ENCODE measurements around the gene ZNF398.
"Not testable (repeated sequence)": the region's sequence is repeated elsewhere in the genome, so short reads cannot be mapped to it uniquely, and the experiment has no call there.

Gene ZNF398

DNA sequence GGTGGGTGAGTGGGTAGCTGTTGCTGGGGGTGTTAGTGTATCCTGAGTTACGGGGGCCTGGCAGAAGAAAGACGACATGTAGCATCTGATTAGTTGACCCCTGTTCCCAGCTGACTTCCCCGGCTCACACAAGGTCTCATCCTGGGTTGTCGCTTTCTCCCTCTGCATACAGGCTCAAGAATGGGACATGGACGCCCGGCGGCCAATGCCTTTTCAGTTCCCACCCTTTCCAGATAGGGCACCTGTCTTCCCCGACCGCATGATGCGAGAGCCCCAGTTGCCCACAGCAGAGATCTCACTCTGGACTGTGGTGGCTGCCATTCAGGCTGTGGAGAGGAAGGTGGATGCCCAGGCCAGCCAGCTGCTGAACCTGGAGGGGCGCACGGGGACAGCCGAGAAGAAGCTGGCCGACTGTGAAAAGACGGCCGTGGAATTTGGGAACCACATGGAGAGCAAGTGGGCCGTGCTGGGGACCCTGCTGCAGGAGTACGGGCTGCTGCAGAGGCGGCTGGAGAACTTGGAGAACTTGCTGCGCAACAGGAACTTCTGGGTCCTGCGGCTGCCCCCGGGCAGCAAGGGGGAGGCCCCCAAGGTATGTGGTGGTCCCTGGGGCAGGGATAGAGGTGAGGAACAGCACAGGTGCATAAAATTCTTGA lies 51.0 kb downstream of the ZNF398 start:
- no peak for DNase-seq

DNA sequence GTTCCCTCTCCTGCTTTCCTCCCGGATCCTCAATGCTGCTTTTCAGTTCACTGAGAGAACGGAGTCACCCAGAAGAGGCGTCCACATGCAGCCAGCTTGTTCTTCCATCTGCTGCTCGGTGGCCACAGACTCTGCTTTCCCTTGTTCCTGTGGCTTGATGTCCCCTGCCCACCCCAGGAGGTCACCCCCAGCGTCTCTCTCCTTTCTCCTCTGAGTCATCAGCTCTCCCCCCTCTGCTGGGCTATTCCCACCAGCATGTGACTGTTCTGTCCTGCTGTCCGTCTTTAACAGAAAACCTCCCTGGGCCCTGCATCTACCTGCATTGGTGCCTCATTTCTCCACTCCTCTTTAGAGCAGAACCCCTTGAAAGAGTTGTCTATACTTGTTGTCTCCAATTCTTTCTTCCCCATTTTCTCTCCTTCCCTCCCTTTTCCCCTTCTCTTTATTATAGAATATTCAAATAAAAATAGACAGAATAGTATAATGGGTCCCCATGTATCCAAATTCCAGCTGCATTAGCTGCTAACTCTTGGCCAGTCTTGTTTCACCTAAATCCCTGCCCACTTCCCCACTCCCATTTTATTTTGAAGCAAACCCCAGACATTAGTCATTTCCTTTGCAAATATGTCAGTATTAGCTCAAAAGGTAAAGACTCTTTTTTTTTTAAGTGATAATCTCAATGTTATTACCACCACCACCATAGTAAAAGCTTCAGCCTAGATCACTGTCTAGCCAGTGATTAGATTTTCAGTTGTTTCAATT lies 52.2 kb downstream of the ZNF398 start:
- DNase-seq: no peak

DNA sequence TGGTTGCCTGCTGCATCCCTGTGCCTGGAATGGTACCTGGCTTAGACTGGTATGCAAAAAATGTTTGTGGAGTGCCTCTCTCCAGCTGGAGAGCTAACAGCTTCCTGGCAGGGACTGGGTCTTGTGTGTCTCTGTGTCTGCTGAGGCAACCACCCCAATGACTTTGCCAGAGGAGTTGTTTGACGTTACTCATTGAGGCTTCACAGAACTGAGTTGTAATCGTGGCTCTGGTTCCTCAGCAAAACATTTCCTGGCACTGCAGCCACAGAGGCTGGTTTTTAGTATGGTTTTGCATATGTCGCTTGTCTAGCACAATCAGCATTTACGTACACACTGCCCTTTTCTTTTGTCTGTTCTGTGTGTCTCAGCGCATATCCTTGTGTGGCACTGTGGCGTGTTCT lies 55.6 kb downstream of the ZNF398 start:
- no peak for DNase-seq

DNA sequence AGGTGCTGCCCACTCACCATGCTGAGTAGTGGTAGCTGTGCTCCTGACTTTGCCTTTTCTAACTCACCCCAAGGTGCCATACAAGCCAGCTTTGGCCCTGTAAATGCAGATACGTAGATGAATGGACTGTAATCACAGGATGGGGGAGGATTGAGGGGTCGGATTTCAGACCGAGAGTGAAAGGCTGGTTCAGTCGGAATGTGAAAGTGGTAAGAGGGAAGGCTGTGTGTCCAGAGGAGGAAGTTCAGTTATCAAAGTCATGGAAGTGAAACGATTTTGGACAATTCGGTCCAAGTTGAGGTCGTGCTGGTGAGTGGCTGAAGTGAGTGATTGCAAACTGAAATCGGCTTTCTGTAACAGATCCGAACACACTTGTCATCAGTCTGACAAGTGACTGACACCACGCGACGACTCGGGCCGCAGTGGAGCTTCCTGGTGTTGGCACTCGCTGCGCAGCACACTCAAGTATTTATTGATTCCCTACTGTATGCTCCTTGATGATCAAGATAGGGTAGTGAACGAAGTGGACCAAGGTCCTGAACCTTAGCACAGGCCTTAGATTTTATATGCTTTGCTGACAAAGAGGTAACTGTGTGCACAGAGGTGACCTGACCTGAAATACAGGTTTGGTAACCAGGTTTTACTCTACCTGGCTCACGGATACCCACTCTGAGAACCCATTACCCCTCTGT lies 58.6 kb downstream of the ZNF398 start:
- DNase-seq: no peak

DNA sequence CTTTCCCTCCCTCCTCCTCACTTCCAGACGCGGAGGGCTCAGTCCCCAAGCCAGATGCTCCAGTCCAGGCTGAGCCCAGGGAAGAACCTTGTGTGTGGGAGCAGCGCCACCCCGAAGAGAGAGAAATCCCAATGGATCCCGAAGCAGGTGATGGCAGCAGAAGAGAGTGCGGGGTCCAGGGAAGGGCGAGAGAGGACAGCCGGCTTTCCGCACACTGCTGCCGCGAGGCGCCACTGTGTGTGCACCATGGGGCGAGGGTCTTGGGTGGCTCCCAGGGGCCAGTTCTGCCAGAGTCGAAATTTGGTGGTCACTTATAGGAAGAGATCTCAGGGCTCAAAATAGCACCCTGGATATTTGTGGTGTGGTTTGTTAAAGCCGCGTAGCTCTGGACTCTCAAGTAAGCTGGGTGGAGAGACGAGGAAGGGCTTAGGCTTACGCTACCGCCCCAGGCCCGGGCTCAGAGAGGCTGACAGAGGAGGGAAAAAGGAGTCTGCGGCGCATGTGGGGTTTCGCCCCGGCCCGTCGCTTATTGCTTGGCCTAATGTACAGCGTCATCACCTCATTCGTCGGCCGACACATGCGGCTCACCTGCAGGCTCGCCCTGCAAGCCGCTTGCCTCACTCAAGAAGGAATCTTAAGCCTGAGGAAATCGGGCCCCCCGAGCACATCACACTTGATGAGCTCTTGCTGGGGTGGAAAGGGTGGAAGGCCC lies 60.2 kb downstream of the ZNF398 start:
- DNase-seq: no peak

DNA sequence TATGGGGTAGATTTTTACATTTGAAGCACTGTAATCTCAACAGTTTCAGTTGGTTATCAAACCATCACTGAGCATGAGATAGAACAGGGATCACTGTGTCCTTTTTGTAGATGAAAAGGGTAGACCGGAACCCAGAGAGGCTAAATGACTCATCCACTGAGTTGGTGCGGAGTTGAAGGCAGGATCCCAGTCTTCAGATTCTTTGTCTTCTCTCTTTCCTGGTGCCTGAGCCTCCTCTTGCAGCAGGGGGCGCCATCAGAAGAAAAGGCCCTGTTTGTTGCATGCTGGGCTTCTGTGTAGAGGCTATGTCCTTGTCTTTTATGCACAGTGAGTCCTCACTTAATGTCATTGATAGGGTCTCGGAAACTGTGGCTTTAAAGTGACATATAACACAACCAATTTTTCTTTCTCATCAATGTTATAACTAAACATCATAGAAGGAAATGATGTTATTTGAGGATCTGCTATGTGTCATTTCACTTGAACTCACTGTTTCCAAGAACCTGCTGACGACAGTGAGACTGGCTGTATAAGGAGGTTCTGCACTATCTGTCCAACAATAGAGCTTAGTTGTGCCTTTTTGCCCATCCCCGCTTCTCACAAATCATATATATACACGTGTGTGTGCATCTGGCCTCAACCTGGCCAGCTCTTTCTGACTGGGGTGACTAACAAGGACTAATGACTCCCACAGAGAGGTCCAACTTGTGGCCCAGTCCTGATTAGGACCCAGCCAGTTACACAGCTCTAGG lies 62.4 kb downstream of the ZNF398 start:
- peak; percentile 16 for DNase-seq

DNA sequence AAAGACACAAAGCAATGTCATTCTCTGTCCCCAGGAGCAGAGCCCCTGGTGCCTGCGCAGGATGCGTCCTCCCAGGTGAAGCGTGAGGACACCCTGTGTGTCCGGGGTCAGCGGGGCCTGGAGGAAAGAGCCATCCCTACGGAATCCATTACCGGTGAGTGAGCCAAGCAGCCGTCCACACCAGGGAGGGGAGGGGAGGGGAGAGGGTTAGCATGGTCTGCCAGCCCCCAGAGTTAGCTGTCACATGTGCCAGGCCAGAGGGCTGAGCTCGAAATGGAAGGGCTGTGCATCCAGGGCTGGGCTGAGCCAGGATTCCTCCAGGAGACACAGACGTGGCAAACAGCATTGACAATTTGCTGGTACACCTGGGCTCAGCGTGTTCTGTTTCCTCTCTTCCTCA lies 63.3 kb downstream of the ZNF398 start:
- no peak for DNase-seq

DNA sequence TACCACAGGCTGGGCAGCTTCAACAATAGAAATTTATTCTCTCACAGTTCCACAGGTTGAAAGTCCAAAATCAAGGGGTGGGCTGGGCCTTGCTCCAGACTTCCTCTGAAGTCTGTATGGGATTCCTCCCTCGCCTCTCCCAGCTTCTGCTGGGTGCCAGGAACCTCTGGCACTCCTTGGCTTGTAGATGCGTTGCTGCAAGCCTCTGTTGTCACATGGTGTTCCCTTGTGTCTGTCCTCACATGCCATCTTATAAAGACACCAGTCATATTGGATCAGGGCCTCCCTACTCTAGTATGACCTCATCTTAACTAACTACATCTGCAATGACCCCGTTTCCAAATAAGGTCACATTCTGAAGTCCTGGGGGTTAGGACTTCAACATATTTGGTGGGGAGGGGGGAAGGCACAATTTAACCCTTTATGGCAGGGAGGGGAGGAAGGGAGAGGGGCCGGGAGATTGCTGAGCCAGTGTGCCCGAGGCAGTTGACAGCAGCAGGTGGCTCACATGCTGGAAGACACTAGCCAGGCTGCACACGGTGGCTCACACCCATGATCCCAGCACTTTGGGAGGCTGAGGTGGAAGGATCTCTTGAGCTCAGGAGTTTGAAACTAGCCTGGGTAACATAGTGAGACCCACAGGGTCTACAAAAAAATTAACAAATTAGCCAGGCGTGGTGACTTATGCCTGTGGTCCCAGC lies 66.9 kb downstream of the ZNF398 start:
- DNase-seq: no peak

DNA sequence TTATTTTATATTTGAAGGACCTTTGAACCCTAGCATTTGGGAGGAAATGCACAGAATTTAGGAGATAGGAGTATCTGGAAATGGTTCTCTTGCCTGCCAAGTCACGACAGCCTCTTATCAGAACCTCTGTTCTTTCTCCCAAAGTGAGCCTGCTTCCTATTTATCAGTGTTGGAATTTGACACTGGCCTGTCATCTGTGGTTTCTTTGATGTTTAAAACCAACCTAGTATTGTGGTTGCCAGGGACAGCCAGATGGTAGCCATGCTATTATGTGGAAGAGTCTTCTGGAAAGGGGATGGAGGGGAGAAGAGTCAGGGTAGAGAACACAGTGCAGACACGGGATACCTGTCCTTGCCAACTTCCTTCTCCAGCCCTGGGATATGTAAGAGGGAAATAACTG lies 69.1 kb downstream of the ZNF398 start:
- no peak for DNase-seq

DNA sequence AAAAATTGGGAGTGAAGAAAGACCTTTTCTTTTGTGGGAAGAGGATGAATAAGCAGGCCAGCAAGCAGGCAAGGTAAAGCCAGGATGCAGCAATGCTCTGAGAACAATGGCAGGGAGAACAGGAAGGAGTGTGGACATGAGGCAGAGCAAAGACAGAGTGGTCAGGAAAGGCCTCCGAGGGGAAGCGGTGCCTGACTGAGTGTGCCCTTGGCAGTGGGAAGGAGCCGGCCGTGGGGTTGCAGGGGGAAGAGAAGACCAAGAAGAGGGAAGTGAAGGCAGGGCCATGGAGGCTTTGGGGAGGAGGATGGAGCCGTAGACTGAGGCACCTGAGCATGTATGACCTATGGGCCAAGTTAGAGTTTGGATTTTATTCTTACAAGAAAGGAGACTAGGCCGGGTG lies 70.3 kb downstream of the ZNF398 start:
- no peak for DNase-seq

DNA sequence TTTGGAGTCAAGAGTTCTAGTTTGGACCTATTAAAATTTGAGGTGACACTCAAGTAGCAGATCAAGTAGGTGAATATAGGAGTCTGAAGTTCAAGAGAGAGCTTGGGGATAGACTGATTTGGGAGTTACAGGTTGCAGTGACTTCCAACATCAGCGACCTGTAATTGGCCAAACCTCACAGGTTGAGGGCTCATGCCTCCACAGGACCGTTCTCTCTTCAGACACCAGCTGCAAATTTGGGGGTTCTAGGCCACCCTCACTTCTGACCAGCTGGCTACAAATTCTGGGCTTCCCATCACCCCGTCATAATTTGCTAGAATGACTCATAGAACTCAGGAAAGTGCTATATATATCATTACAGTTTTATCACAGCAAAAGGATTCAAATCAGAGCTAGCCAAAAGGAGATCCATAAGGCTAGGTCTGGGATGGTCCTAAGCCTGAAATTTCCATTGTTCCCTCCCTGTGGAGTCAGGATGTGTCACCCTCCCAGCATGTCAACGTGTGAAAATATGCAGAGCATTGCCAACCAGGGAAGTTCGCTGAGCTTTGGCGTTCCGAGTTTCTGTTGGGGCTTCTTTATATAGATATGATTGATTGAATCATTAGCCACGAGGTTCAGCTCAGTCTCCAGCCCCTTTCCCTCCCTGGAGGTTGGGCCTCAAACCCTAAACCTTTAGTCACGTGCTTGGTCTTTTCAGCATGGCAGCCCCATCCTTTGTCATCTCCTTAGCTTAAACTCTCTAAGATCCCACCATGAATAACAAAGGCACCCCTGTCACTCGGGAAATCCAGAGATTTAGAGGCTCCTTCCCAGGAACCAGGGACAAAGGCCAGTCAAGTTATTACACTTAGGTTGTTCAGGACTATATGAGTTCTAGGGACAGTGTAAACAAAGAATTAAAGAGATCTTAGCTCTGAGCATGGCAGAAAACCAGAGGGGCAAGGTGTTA lies 71.5 kb downstream of the ZNF398 start:
- DNase-seq: no peak

DNA sequence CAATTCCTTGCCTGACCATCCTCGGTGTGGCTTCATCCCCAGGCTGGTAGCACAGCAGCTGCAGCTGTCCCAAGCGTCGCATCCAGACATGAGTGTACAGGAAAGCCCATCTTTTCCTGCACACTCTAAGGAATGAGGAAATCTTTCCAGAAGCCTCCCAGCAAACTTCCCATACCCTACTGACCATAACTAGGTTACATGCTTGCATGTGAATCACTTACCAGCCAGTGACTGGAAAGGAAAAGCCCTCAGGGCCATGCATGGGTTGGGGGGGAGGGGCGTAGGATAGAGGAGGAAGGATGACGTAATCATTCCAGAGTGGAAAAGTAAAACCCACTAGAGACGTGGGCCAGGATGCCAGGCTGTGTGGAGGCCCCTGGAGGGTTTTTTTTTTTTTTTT lies 73.3 kb downstream of the ZNF398 start:
- no peak for DNase-seq

DNA sequence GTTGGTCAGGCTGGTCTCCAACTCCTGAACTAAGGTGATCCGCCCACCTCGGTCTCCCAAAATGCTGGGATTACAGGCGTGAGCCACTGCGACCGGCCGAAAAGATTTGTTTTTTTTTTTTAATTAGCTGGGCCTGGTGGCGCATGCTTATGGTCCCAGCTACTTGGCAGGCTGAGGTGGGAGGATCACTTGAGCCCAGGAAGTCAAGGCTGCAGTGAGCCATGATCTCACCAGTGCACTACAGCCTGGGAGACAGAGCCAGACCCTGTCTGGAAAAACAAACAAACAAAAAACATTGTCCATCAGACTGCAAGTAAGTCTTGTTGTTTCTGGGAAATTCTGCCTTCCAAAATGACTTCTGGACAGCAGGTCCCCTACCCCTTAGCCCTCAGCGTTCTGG lies 75.9 kb downstream of the ZNF398 start:
- DNase-seq: no peak

DNA sequence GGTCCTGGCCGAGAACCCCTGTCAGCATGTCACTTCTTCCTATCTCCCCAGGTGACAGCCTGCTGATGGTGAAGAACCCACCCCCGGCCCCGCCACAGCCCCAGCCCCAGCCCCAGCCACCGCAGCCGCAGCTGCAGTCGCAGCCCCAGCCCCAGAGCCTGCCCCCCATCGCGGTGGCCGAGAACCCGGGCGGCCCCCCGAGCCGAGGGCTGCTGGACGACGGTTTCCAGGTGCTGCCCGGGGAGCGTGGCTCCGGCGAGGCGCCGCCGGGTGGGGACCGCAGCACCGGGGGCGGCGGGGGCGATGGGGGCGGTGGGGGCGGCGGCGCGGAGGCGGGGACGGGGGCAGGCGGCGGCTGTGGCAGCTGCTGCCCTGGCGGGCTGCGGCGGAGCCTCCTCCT lies 76.5 kb downstream of the ZNF398 start:
- DNase-seq: no peak

DNA sequence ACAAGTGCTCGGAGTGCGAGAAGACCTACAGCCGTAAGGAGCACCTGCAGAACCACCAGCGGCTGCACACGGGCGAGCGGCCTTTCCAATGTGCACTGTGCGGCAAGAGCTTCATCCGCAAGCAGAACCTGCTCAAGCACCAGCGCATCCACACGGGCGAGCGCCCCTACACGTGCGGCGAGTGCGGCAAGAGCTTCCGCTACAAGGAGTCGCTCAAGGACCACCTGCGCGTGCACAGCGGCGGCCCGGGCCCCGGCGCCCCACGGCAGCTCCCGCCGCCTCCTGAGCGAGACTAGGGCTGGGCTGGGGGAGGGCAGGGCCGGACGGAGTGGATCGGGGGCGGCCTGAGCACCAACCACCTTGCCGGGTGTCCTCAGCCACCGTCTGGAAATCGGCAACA lies 77.1 kb downstream of the ZNF398 start:
- DNase-seq: no peak

DNA sequence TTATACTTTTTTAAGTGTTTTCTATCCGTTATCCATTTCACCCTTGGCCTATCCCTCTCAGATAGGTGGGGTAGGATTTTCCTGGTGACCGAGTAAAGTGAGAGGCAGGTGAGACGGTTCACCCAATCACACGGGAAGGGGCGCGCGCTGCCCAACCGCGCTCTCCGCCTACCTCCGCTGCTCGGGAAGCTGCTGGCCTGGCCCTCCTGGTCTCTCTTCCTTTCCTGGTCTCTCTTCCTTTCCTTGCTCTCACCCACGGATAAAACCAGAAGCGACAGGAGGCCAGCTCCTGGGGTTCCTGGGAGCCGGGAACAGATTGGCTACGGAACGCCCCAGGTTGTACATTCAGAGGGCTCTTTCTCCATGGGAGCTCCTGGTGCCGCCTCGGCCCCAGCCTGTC lies 77.9 kb downstream of the ZNF398 start:
- no peak for DNase-seq

DNA sequence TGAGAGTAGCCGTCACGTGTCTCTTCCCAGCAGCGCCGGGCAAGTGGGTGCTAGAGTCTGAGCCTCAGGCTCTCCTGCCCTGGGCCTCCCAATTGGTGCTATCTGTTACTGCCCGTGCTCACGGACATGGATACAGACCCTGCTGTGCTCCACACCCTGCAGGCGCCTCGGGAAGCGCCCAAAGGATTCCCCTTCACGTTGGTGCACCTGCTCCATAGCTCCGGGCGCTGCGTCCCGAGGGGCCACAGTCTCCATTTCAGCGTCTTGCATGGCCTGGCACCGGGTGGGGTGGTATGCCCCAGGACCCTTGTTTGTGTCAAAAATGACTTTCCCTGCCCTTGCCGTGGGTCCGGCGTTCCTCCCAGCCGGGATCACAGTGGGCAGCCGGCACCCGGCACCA lies 78.4 kb downstream of the ZNF398 start:
- DNase-seq: no peak

DNA sequence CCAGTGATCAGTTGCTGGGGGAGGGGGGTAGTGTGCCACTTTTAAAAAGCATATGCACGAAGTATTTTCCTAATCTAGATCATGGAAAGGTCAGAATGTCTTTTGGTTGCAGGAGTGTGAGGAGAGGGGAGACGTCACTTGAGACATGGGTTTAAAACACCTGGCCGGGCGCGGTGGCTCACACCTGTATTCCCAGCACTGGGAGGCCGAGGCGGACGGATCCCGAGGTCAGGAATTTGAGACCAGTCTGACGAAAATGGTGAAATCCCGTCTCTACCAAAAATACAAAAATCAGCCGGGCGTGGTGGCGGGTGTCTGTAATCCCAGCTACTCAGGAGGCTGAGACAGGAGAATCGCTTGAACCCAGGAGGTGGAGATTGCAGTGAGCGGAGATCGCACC lies 79.1 kb downstream of the ZNF398 start:
- not testable (repeated sequence) for DNase-seq

DNA sequence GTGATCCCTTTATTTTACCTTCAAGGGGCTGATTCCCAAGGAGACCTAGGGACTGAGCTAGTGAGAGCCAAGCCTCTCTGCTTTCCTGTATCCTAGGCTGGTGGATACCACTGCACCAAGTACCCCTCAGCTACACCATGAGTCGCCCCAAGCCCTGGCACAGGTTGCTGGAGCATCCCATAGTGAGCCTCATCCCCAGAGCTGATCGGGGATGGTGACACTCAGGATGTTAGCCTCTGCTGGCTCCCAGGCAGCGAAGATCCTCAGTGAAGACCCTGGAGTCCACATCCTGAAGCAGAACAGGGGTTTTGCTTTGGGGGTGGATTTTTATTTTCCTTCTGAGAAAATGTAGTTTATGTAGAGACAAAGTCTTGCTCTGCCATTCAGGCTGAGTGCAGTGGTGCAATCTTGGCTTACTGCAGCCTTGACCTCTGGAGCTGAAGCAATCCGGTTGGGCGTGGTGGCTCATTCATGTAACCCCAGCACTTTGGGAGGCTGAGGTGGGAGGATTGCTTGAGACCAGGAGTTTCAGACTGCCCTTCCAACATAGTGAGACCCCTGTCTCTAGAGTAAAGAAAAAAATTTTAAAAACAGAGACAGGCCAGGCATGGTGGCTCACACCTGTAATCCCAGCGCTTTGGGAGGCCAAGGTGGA lies 79.7 kb downstream of the ZNF398 start:
- DNase-seq: no peak

DNA sequence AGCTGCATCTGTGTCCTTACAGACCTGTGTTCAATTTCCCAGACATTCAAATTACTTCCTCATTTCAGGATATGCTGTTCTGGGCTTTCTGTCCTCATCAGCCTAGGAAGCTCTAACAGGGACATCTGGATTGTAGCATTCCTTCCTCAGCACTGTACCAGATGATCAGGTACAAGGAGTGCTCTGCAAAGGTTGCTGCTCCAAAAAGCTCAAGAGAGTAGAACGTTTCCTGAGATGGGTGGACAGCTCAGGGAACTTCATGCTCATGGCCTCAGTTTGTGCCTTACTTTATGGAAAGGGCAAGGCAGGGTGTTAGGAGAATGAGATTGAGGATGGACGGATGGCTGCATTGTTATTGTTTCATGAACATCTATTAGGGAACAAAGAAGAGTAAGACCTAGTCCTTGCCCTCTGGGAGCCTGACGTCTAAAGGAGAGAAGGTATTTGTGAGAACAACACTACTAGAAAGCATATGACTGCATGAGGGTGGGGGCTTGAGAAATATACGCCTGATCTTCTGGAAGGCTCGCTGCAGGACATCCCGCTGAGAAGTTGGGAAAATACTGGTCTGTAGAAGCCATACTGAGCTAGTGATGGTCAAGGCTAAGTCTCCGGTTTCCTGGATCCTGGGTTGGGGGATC lies 81.7 kb downstream of the ZNF398 start:
- no peak for DNase-seq

Data from NCI-H2227 treated with DMSO at 0.1 percent for 48 hours (cell line).